SK-N-DZ (cell line): ENCODE data around the gene AEBP2.
A peak's percentile ranks its signal among the peaks of the same experiment; 100 is the strongest.

Source experiments
- DNase-seq: peaks from one replicate; pipeline ENCODE4 v3.0.0-alpha.2; 2015; ENCODE audit warnings: low spot score

Gene AEBP2

GRCh38 chr12:19498099-19498498 is 58.8 kb downstream of the AEBP2 start:
- no peak for DNase-seq

DNA sequence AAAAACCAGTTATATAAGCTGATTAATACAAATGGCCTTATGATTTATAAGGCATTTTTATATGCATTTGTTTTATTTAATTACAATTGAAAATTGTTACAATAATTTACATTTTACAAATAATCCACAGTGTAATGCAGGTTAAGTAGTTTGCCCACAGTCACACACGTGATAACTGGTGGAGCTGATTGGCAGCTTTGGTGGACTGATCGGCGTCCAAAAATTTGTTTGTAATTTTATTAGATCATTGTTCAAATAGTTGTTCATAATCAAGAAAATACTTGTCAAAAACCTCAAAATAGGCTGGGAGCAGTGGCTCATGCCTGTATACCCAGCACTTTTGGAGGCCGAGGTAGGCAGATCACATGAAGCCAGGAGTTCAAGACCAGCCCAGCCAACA is 59.7 kb downstream of the AEBP2 start:
- no peak for DNase-seq

GRCh38 chr12:19506497-19506896 is 67.2 kb downstream of the AEBP2 start:
- no peak for DNase-seq

DNA sequence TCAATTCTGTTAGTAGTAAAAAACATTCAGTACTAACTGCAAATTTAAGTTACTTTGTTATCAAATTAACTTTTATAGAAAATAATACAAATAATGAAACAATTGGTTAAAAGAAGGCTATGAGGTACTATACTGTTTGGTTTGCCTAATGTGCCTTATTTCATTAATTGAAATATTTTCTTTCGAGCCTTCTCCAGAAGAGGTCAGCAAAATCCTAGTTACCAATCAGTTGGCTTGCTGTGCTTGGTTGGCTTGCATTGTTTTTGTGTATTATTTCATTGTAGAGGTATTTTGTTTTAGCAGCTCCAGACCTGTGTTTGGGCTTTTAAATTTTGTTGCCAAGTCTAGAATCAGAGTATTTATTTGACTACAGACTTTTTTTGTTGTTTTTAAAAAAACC is 68.5 kb downstream of the AEBP2 start:
- no peak for DNase-seq

- no peak for DNase-seq
Observed at GRCh38 chr12:19510461-19510860, 71.2 kb downstream of the AEBP2 start.

- DNase-seq: no peak
Observed at GRCh38 chr12:19515179-19515578, 75.9 kb downstream of the AEBP2 start.

DNA sequence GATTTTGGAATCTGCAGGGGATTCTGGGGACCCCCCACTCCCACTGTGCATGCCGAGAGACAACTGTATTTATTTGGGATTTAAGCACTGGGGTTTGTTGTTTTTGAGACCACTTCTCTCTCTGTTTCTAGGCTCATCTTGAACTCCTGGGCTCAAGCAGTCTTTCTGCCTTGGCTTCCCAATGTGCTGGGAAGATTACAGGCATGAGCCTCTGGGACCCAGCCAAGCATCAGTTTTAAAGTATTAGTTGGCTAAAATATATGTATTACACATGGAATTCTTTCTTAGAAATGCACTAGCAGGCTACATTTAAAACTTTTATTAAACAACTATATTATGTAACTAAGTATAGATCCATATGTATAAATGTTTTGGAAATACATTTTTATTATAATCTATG is 78.3 kb downstream of the AEBP2 start:
- DNase-seq: no peak

- no peak for DNase-seq
Observed at GRCh38 chr12:19518209-19518608, 78.9 kb downstream of the AEBP2 start.

- DNase-seq: no peak
Observed at GRCh38 chr12:19520646-19521415, 81.5 kb downstream of the AEBP2 start.

DNA sequence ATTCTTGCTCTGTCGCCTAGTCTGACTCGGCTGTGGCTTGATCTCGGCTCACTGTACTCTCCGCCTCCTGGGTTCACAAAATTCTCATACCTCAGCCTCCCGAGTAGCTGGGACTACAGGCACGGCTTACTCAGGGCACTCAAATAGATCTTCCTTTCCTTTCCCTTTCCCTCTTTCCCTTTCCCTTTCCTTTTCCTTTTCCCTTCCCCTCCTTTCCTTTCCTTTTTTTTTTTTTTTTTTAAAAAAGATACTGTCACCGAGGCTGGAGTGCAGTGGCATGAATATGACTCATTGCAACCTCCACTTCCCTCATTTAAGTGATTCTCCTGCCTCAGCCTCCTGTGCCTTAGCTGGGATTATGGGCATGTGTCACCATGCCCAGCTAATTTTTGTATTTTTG is 86.0 kb downstream of the AEBP2 start:
- DNase-seq: no peak

- DNase-seq: no peak
Observed at GRCh38 chr12:19527866-19528265, 88.6 kb downstream of the AEBP2 start.

GRCh38 chr12:19528750-19529149 is 89.5 kb downstream of the AEBP2 start:
- DNase-seq: no peak

GRCh38 chr12:19529951-19530636 is 90.8 kb downstream of the AEBP2 start:
- DNase-seq: peak; percentile 41

DNA sequence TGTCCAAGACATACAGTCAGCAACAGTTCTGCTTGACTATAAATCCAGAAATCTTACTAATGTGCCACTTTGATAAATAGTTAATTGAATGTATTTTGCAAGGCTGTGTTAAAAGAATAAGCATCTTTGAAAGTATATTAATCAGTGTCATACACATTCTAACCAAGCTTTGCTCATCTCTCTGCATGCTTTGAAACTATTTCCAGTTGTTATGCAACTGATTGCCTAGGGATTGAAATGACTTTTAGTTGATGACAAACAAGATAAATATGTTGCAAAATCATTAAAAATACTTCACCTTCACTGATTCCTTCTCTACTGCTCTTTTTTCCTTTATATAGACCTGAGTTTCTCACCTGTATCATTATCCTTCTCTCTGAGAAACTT is 91.3 kb downstream of the AEBP2 start:
- DNase-seq: no peak

DNA sequence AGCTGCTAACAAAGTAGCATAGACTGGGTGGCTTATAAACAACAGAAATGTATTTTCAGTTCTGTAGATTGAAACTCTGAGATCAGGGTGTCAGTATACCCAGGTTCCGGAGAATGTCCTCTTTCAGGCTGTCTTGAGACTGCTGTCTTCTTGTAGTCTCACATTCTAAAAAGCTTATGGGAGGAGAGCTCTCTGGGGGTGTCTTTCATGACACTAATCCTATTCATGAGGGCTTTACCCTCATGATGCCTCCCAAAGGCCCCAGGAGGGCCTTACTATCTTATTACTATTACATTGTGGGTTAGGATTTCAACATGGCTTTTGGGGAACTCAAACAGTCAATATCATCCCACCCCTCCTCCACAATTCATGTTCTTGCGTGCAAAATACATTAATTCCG is 94.3 kb downstream of the AEBP2 start:
- DNase-seq: no peak

DNA sequence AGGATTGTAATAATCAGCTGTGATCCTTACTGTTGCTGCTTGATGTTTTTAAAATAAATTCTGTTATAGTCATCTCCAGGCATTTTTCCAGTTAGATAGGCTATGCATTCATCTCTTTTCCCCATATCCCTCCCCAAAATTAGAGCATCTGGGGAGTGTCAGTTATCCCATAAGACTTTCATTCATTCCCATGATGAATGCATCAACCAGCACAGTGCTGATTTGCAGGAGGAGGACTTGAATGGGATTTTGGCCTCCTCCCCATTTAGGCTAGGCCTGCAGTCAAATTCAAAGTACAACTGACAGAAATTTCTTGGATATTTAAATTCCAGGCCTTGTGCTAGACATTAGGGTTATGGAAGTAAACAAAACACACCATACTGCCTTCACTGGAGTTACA is 99.8 kb downstream of the AEBP2 start:
- DNase-seq: no peak

DNA sequence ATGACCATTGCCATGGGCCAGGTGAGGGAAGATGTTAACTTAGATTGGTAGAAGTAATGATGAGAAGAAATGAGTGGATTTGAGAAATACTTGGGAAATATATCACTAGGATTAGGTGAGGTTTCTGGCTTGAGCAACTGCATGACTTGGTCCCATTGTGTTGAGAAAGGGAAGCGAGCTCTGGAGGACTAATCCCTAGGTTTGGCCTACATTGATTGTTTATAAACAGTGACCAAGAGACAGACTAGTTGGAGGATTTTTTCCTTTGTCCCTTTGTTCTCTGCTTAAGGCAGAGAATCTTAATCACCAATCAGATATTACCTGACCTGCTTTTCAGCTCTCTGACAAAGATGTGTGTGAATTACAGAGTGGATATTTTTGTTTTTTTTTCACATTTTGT is 100.5 kb downstream of the AEBP2 start:
- DNase-seq: no peak

DNA sequence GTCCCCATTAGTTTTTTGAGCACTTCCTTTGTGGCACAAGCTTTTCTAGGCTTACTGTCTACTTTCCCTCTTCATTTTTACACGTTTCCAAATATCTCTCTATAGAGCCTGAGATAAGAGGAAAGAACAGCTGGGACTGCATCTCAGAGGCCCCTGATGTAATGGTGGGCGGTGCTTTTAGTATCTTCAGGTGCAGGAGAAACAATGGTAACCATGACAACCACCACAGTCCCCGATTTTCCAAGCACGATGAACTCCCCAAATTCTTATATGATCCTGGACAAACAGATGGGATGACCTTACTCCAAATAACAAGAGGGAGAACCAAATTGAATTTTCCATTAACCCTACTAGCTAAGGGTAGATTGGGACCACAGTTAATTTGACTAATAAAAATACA is 103.3 kb downstream of the AEBP2 start:
- DNase-seq: no peak

GRCh38 chr12:19544353-19544752 is 105.1 kb downstream of the AEBP2 start:
- no peak for DNase-seq

DNA sequence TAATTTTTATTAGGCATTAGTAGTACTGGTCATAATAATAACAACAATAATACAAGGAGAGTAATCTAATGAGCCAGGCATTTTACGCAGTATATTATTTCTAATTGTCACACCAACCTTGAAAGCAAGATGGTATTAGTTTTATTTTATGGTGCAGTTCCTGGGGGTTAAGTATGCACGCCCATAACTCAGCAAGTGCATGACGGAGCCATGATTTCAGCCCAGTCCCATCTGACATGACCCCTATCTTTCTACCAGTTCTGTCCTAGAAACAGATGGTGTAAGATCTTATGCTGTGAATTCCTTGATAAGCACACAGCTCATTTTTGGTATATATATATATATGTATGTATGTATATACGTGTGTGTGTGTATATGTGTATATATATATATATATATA is 106.0 kb downstream of the AEBP2 start:
- no peak for DNase-seq

- no peak for DNase-seq
Observed at GRCh38 chr12:19546027-19546426, 106.7 kb downstream of the AEBP2 start.

DNA sequence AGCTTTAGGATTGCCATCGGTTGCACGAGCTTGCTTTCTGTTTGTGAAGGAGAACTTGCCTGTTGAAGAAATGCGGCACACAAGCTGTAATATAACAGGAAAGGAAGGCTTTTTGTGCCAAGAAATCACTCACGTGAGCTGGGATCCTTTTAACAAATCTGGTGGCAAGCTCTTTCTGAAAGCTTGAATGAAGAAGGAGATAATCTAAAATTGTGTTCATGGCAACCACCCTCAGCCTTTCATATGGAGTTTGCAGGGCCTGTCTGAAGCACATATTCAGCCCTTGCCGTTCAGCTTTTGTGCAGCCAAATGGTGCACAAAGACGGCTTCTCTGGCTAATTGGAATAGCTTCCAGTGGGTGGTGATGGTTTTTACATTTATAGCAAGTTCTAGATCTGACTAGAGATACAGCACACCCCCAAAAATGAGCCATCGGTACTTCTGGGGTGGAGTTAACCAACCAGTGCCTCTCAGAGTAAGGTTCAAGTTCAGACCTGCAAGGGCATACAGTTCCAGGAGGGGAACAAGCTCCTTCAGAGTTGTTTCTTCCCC is 107.4 kb downstream of the AEBP2 start:
- no peak for DNase-seq

DNA sequence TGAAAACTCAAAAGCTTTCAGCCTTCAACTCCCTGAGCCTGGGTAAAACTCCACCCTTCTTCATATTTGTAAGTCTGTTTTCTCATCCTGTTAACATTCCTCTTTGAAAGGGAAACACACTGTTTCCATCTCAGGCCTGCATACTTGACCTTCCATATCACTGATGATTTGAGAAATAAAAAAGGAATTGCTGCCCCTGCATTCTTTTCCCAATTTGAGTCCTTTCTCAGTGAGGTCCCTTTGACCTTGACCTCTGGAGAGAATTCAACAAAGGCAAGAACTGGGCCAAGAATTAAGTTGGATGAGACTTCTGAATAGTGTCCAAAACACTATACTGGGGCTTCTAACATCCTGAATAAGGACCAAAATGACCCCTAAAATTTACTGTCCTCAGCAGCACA is 108.0 kb downstream of the AEBP2 start:
- DNase-seq: no peak
